ENCODE data around the gene PLCL2. TPM values are rescaled to one million over a fixed set of nuclear protein-coding genes. Genes with fewer than 3 reads are reported as not detected.

The PLCL2 gene
- total and polyA plus RNA-seq, 2 donors (not counting 1 experiment from before 2014, with no cell fraction given): 4.0 to 11.9 TPM

GRCh38 chr3:16998236-16998923, 113.6 kb downstream of the PLCL2 start:
- no peaks in the 10 kb centered on the region for H3K9me3 ChIP-seq (ENCODE audit: control insufficient read depth, insufficient read depth, low read depth, low read length)
- peak in 1 of 2 donors; percentile 19 for DNase-seq (ENCODE audit: low read depth in 2 of 2)
- H3K79me2 ChIP-seq (ENCODE audit: control insufficient read depth, insufficient read depth, low read length): no peaks in the 10 kb centered on the region
- no peak overlapping the region for H2AFZ ChIP-seq (ENCODE audit: low read length)
- H3K4me3 ChIP-seq (replicated peaks in 1 of 4; ENCODE audit: control extremely low read depth in 1 of 4, insufficient read depth in 1 of 4, low read depth in 3 of 4, low read length in 4 of 4): no peak overlapping the region
- H3K4me2 ChIP-seq (ENCODE audit: extremely low read depth, insufficient read depth, low read length): no peak overlapping the region
- H3K36me3 ChIP-seq (ENCODE audit: control insufficient read depth, insufficient read depth, low read length): no peaks in the 10 kb centered on the region
- H3K9ac ChIP-seq (ENCODE audit: insufficient read depth, low read length): no peak overlapping the region
- no peaks in the 10 kb centered on the region for H4K20me1 ChIP-seq (ENCODE audit: control insufficient read depth, extremely low read depth, insufficient read depth, low read length)
- no peak overlapping the region for H3K27ac ChIP-seq (ENCODE audit: insufficient read depth, low read length)
- peaks cover under 1% of the 10 kb centered on the region for H3K4me1 ChIP-seq (ENCODE audit: control insufficient read depth, extremely low read depth, insufficient read depth, low read length)
- no peaks in the 10 kb centered on the region for H3K27me3 ChIP-seq (ENCODE audit: control insufficient read depth, insufficient read depth, low read length)
- TF ChIP-seq EZH2 (IDR thresholded peaks at IDR 0.05; ENCODE audit: low read length, missing control alignments) (no peak), CTCF (conservative IDR thresholded peaks at IDR 0.05 in 1 of 2, IDR thresholded peaks at IDR 0.05 in 1 of 2; ENCODE audit: low read depth in 1 of 2, low read length in 2 of 2) (no peak)

GRCh38 chr3:16999161-16999560, 114.4 kb downstream of the PLCL2 start:
- Histone ChIP-seq H3K9me3 (ENCODE audit: control insufficient read depth, insufficient read depth, low read depth, low read length) (no peaks in the 10 kb centered on the region), H4K20me1 (ENCODE audit: control insufficient read depth, extremely low read depth, insufficient read depth, low read length) (no peaks in the 10 kb centered on the region), H3K9ac (ENCODE audit: insufficient read depth, low read length) (no peak overlapping the region), H3K27ac (ENCODE audit: insufficient read depth, low read length) (no peak overlapping the region), H3K79me2 (ENCODE audit: control insufficient read depth, insufficient read depth, low read length) (no peaks in the 10 kb centered on the region), H3K4me1 (ENCODE audit: control insufficient read depth, extremely low read depth, insufficient read depth, low read length) (no peaks in the 10 kb centered on the region), H2AFZ (ENCODE audit: low read length) (no peak overlapping the region), H3K27me3 (ENCODE audit: control insufficient read depth, insufficient read depth, low read length) (no peaks in the 10 kb centered on the region), H3K4me2 (ENCODE audit: extremely low read depth, insufficient read depth, low read length) (no peak overlapping the region), H3K36me3 (ENCODE audit: control insufficient read depth, insufficient read depth, low read length) (no peaks in the 10 kb centered on the region), H3K4me3 (replicated peaks in 1 of 4; ENCODE audit: control extremely low read depth in 1 of 4, insufficient read depth in 1 of 4, low read depth in 3 of 4, low read length in 4 of 4) (no peak overlapping the region)
- no peak for DNase-seq (ENCODE audit: low read depth in 2 of 2)
- TF ChIP-seq CTCF (conservative IDR thresholded peaks at IDR 0.05 in 1 of 2, IDR thresholded peaks at IDR 0.05 in 1 of 2; ENCODE audit: low read depth in 1 of 2, low read length in 2 of 2) (no peak), EZH2 (IDR thresholded peaks at IDR 0.05; ENCODE audit: low read length, missing control alignments) (no peak)

- no peak overlapping the region for H3K9ac ChIP-seq (ENCODE audit: insufficient read depth, low read length)
- H3K9me3 ChIP-seq (ENCODE audit: control insufficient read depth, insufficient read depth, low read depth, low read length): no peaks in the 10 kb centered on the region
- TF ChIP-seq EZH2 (IDR thresholded peaks at IDR 0.05; ENCODE audit: low read length, missing control alignments) (no peak), CTCF (conservative IDR thresholded peaks at IDR 0.05 in 1 of 2, IDR thresholded peaks at IDR 0.05 in 1 of 2; ENCODE audit: low read depth in 1 of 2, low read length in 2 of 2) (no peak)
- H2AFZ ChIP-seq (ENCODE audit: low read length): no peak overlapping the region
- H3K27me3 ChIP-seq (ENCODE audit: control insufficient read depth, insufficient read depth, low read length): no peaks in the 10 kb centered on the region
- H3K4me3 ChIP-seq (replicated peaks in 1 of 4; ENCODE audit: control extremely low read depth in 1 of 4, insufficient read depth in 1 of 4, low read depth in 3 of 4, low read length in 4 of 4): no peak overlapping the region
- no peak overlapping the region for H3K4me2 ChIP-seq (ENCODE audit: extremely low read depth, insufficient read depth, low read length)
- no peaks in the 10 kb centered on the region for H3K79me2 ChIP-seq (ENCODE audit: control insufficient read depth, insufficient read depth, low read length)
- no peaks in the 10 kb centered on the region for H3K4me1 ChIP-seq (ENCODE audit: control insufficient read depth, extremely low read depth, insufficient read depth, low read length)
- DNase-seq (ENCODE audit: low read depth in 2 of 2): no peak
- no peaks in the 10 kb centered on the region for H3K36me3 ChIP-seq (ENCODE audit: control insufficient read depth, insufficient read depth, low read length)
- H3K27ac ChIP-seq (ENCODE audit: insufficient read depth, low read length): no peak overlapping the region
- H4K20me1 ChIP-seq (ENCODE audit: control insufficient read depth, extremely low read depth, insufficient read depth, low read length): no peaks in the 10 kb centered on the region
These were observed 115.1 kb downstream of the PLCL2 start for GRCh38 chr3:16999871-17000270.
